HG03469 (cell line): ENCODE data around the gene SLX9.

Experiments
- ATAC-seq: cut with Tn5 transposase; IDR thresholded peaks from one replicate; pipeline ENCODE4 v1.9.1; 2021; ENCODE audit warnings: mild to moderate bottlenecking, moderate library complexity, moderate number of reproducible peaks; ENCODE audit not compliant: unreplicated experiment

SLX9 gene

DNA sequence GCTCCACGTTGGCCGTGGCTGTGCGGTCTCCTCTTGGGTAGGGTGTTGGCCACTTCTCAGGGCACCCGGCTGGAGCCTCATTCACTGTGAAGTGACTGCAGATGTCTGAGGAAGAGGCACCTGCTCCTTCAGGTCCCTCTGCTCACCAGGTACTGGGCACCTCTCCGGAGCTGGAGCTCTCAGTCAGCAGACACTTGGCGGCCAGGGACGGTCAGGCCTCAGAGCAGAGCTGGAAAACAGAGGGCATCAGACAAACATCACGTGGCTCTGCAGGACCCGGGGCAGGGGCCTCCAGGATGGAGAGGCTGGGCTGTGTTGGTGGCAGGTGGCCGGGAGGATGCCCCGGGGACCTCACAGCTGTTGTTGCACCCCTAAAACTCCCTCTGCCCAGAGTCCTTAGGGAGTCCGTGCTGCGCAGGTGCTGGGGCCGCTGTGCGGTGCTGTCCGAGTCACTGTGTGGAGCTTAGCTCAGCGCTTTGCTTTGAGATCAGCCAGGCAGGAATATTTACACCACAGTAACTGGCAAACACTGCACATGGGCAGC, 59.7 kb downstream of the SLX9 start:
- ATAC-seq: no peak

DNA sequence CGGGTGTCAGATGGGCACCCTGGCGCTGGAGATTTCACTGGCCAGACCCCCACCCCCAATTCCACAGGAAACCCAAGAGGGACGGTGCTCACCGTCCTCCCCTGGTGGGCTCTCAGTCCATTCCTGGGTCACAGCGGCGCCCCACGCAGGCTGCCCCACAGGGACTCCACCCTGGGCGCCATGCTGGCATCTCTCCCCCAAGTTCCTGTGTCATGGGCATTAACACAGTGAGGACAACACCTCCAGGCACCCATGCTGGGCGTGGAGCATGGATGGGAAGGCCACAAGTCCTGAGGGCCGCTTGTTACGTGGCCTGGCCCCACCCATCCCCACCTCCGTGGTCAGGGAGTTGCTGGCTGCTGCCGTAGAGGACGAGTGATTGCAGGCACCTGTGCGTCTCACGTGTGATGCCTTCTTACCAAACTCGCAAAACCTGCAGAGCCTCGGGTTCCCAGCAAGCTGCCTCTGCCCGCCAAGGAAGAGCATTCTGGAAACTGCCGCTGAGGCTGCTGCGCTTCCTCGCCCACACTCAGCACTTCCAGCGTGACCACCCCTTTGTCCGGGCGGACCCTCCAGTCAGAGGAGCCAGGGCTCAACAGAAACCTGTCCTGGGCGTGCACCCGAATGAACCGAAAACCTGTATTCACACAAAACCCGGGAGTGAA, 60.3 kb downstream of the SLX9 start:
- no peak for ATAC-seq

DNA sequence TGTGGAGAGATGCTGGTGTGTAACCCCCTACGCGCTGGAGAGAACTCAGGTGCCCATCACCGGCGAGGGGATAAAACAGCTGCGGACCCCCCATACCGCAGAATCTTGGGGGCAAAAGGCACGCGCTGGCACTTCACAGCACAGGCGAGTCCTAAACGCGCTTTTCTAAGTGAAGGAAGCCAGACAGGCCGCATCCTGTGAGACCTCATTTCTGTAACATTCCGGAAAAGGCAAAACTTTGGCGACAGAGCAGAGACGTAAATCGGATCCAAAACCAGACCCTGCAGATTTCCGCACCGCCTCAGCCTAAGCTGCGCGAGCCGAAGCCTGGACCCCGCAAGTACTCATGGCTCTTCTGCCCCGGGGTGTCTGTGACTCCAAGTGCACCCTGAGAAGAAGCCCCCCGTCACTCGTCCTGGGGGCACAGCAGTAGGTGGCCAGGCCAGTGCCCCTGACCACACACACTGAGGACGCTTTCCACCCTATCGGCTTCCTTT, 60.9 kb downstream of the SLX9 start:
- no peak for ATAC-seq

DNA sequence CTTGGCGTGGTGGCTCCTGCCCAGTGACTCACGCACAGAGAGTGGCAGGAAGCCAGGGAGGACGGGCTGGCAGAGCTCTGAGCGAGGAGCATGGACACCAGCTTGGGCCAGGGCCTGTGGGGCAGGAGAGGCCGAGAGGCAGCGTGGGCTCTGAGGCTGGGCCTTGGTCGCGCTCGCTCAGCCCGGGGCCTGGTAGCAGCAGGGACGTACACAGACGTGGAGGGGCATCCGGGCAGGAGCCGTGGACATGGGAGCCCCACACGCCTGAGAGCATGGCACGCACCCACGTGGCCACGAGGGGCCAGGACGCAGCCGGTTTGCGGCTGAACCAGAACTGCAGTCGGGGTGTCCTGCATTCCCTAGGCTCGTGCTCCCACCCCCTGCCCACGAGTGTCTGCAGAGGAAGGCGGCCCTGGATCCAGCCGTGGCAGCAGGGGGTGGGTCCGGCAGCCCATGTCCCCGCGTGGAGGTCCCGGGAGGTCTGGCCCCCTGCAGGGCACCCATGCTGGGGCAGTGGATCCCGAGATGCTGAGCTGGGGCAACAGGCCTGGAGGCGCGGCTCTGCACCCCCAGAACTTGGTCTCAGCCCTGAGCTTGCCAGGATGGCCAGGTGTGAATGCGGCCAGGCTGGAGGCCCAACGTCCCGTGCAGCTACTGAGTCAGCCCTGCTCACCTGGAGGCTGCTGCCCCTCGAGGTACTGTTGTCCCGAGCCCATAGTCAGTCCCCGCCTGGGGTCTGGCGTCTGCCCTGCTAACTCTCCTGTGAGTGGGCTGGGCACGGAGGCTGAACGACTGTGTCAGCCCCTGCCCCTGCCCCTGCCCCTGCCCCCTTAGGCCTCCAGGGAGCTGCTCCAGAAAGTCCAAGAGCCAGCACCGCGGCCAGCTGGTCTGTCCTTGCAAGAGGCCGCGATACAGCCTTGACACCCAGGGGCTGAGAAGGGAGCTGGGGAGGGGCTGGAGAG, 61.6 kb downstream of the SLX9 start:
- ATAC-seq: no peak

GRCh38 chr21:45002381-45003204, 62.8 kb downstream of the SLX9 start:
- ATAC-seq: no peak

DNA sequence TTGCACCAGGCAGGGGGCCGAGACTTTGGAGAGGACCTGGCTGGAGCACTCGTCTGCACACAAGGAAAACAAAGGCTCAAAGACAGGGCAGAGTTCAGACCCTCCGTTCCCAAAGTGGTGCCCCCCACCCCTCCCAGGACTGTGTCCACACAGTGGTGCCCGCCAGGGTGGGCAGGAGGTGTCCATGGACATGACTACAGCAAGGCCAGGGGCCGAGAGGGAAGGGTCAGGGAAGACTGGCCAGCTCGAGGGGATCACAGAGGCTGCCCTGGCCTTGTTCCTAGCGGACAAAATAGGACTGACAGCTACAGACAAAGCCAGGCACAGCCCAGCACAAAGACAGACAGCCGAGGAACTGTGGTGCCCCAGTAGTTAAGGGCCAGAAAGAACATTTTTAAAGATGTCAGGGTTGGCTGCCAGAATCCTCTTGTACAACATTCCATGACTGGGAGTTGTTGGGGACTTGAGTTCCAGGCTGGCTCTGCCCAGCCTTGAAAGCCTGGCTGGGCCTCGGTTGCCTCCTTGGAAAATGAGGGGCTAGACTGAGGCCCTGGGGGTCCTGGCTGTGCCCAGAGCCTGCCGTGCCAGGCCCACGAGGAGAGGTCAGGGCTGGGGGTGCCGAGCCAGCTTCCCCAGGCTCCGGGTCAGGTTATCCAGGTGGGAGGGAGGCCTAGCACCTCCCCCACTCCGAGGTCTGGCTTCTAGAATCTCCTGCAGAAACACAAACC, 63.7 kb downstream of the SLX9 start:
- no peak for ATAC-seq

GRCh38 chr21:45004059-45004422, 64.2 kb downstream of the SLX9 start:
- ATAC-seq: no peak

- no peak for ATAC-seq
Observed at GRCh38 chr21:45004481-45005247, 64.8 kb downstream of the SLX9 start.

GRCh38 chr21:45006536-45007095, 66.8 kb downstream of the SLX9 start:
- ATAC-seq: no peak

DNA sequence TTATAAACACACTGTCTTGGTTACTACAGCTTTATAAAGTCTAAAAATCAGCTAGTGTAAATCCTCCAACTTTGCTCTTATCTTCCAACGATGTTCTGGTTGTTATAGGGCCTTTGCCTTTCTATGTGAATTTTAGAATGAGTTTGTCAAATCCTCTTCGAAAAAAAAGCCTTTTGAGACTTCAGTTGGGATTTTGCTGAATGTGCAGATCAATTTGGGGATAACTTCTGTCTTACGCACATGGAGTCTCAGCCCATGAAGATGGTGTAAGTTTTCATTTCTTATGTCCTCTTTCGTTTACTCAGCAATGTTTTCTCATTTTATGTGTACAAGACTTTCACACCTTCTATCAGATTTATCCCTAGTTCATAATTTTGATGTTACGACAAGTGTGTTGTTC, 69.8 kb downstream of the SLX9 start:
- no peak for ATAC-seq

GRCh38 chr21:45010096-45010495, 70.3 kb downstream of the SLX9 start:
- no peak for ATAC-seq

GRCh38 chr21:45010860-45011259, 71.0 kb downstream of the SLX9 start:
- no peak for ATAC-seq

- no peak for ATAC-seq
Observed at GRCh38 chr21:45011426-45011825, 71.6 kb downstream of the SLX9 start.

- no peak for ATAC-seq
Observed at GRCh38 chr21:45011911-45012661, 72.3 kb downstream of the SLX9 start.

DNA sequence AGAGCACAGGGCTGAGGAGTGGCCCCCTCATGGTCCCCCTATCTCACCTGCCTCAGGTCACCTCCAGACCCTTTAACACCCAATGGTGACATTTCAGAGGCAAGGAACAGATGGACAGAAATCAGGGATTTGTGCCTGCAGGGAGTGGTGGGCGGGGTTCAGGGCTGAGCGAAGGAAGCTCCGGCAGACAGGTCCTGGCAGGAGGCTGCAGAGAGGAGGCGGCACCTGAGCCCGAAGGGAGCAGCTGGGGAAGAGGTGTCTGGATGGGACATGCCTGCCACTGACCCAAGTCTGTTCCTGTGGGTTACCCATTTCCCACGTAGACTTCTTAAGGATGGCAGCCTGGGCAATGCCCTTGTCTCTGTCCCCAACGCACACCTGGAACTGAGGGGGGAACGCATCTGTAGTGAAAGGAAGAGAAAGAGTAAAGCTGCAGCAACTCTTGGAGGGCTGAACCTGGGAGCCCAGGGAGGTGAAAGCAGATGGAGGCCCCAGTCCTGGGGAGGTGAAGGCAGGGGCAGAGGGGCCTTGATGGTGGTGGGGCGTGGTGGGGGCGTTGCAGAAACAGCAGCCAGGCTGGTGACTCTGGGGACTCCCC, 72.9 kb downstream of the SLX9 start:
- no peak for ATAC-seq

- ATAC-seq: no peak
Observed at GRCh38 chr21:45013260-45013841, 73.5 kb downstream of the SLX9 start.

GRCh38 chr21:45014747-45015468, 75.1 kb downstream of the SLX9 start:
- no peak for ATAC-seq
